DND-41 (cell line): ENCODE results near the gene NCF4.

ENCODE experiments used
- ATAC-seq: fragments of 200-7000 bp; cut with Tn5 transposase; 3 replicates; pipeline ENCODE4 v1.9.1; 2021; ENCODE audit warnings: low read depth; ENCODE audit not compliant: insufficient read depth
- DNase-seq: peaks from one replicate; pipeline ENCODE4 v3.0.0-alpha.2; 2020
- H2AFZ ChIP-seq: 2 replicates; pipeline ENCODE4 v1.6.0; 2012; ENCODE audit warnings: low read depth, low read length
- H3K27ac ChIP-seq: 2 replicates; pipeline ENCODE4 v1.5.1; 2012; ENCODE audit warnings: low read length, inconsistent platforms
- H3K27me3 ChIP-seq: fragments of 200-600 bp; sonication (generic); 2 replicates; pipeline ENCODE4 v1.6.0; 2012; ENCODE audit warnings: low read length, mild to moderate bottlenecking, inconsistent platforms; ENCODE audit not compliant: insufficient read depth, poor library complexity
- H3K36me3 ChIP-seq: 2 replicates; pipeline ENCODE4 v1.5.1; 2012; ENCODE audit warnings: low read length, inconsistent platforms; ENCODE audit not compliant: insufficient read depth
- H3K4me1 ChIP-seq: 2 replicates; pipeline ENCODE4 v1.5.1; 2012; ENCODE audit warnings: mild to moderate bottlenecking, low read length; ENCODE audit not compliant: insufficient read depth
- H3K4me2 ChIP-seq: 2 replicates; pipeline ENCODE4 v1.6.0; 2012; ENCODE audit warnings: mild to moderate bottlenecking, moderate library complexity, low read length, inconsistent platforms; ENCODE audit not compliant: insufficient read depth
- H3K4me3 ChIP-seq, 2 experiments: fragments of 200-600 bp in 1 of 2; shearing (Covaris generic) in 1 of 2; 2 replicates each; pipeline ENCODE4 v1.5.1; 2012 to 2016; ENCODE audit warnings: inconsistent platforms in 2 of 2, low read length in 2 of 2, mild to moderate bottlenecking in 2 of 2, low read depth in 1 of 2, moderate library complexity in 1 of 2
- H3K79me2 ChIP-seq: 2 replicates; pipeline ENCODE4 v1.6.0; 2012; ENCODE audit warnings: low read length, inconsistent platforms; ENCODE audit not compliant: insufficient read depth
- H3K9ac ChIP-seq: 2 replicates; pipeline ENCODE4 v1.6.0; 2012; ENCODE audit warnings: low read depth, mild to moderate bottlenecking, inconsistent platforms, low read length, moderate library complexity
- H3K9me3 ChIP-seq: 2 replicates; pipeline ENCODE4 v1.5.1; 2012; ENCODE audit warnings: low read length, moderate library complexity, mild to moderate bottlenecking, inconsistent platforms; ENCODE audit not compliant: insufficient read depth, severe bottlenecking
- H4K20me1 ChIP-seq: 2 replicates; pipeline ENCODE4 v1.6.0; 2012; ENCODE audit warnings: low read length; ENCODE audit not compliant: insufficient read depth
- CTCF ChIP-seq: IDR thresholded peaks from 2 replicates; pipeline ENCODE4 v1.5.1; 2012; ENCODE audit warnings: borderline replicate concordance, low read length, moderate library complexity, mild to moderate bottlenecking; ENCODE audit not compliant: poor library complexity, severe bottlenecking; ENCODE audit errors: extremely low read depth
- EZH2 ChIP-seq: IDR thresholded peaks from 3 replicates; pipeline ENCODE4 v1.6.1; 2012; ENCODE audit warnings: borderline replicate concordance, low read depth, mild to moderate bottlenecking, moderate library complexity, low read length, inconsistent platforms; ENCODE audit not compliant: severe bottlenecking

Gene NCF4

GRCh38 chr22:36846271-36846670 lies 14.5 kb upstream of the NCF4 start:
- Histone ChIP-seq H3K27ac (no peak overlapping the region), H3K9me3 (no peaks in the 10 kb centered on the region), H3K36me3 (no peaks in the 10 kb centered on the region), H3K79me2 (no peaks in the 10 kb centered on the region), H3K27me3 (peaks cover 22% of the 10 kb centered on the region), H3K9ac (no peak overlapping the region), H3K4me2 (no peak overlapping the region), H3K4me1 (no peaks in the 10 kb centered on the region), H3K4me3 (no peak overlapping the region), H2AFZ (no peak overlapping the region), H4K20me1 (no peaks in the 10 kb centered on the region)
- no peak for TF ChIP-seq CTCF
- no peak for TF ChIP-seq EZH2
- DNase-seq (no peak), ATAC-seq (no peak)

GRCh38 chr22:36846949-36847348 lies 13.9 kb upstream of the NCF4 start:
- Histone ChIP-seq H4K20me1 (no peaks in the 10 kb centered on the region), H2AFZ (no peak overlapping the region), H3K79me2 (no peaks in the 10 kb centered on the region), H3K9me3 (no peaks in the 10 kb centered on the region), H3K27ac (no peak overlapping the region), H3K4me2 (no peak overlapping the region), H3K4me1 (no peaks in the 10 kb centered on the region), H3K9ac (no peak overlapping the region), H3K27me3 (peaks cover 22% of the 10 kb centered on the region), H3K36me3 (no peaks in the 10 kb centered on the region), H3K4me3 (no peak overlapping the region)
- ATAC-seq (no peak), DNase-seq (no peak)
- no peak for TF ChIP-seq EZH2
- TF ChIP-seq CTCF, result no peak

- H3K36me3 ChIP-seq, result no peaks in the 10 kb centered on the region
- no peak for DNase-seq
- H3K4me1 ChIP-seq, result peaks cover 4% of the 10 kb centered on the region; the same call in 1 of the 2 replicates
- no peak for TF ChIP-seq EZH2
- no peak for TF ChIP-seq CTCF
- no peak overlapping the region for H3K27ac ChIP-seq
- ATAC-seq, result no peak
- no peak overlapping the region for H3K4me2 ChIP-seq
- peaks cover 15% of the 10 kb centered on the region for H3K27me3 ChIP-seq
- H3K9ac ChIP-seq, result no peak overlapping the region
- no peaks in the 10 kb centered on the region for H3K9me3 ChIP-seq
- H3K79me2 ChIP-seq, result no peaks in the 10 kb centered on the region
- H4K20me1 ChIP-seq, result no peaks in the 10 kb centered on the region
- H2AFZ ChIP-seq, result no peak overlapping the region
- H3K4me3 ChIP-seq, result no peak overlapping the region
These were observed 10.8 kb upstream of the NCF4 start for GRCh38 chr22:36850056-36850455.

- DNase-seq (no peak), ATAC-seq (no peak)
- Histone ChIP-seq H3K9ac (no peak overlapping the region), H3K27ac (no peak overlapping the region), H3K4me3 (no peak overlapping the region), H3K4me2 (no peak overlapping the region), H3K36me3 (no peaks in the 10 kb centered on the region), H3K79me2 (no peaks in the 10 kb centered on the region), H3K9me3 (no peaks in the 10 kb centered on the region), H2AFZ (no peak overlapping the region), H3K4me1 (peaks cover 4% of the 10 kb centered on the region; the same call in 1 of the 2 replicates), H3K27me3 (peaks cover 14% of the 10 kb centered on the region), H4K20me1 (no peaks in the 10 kb centered on the region)
- TF ChIP-seq EZH2, result no peak
- TF ChIP-seq CTCF, result no peak
These were observed 10.1 kb upstream of the NCF4 start for GRCh38 chr22:36850682-36851081.
